Breast epithelium (tissue), 4 donors: ENCODE measurements around the gene FLAD1. TPM values are rescaled to one million over a fixed set of nuclear protein-coding genes. Genes with fewer than 3 reads are reported as not detected.

Experiments
- DNase-seq, 2 donors: peaks; one replicate each; pipeline ENCODE4 v3.0.0-alpha.2; 2019; ENCODE audit warnings: low spot score in 2 of 2
- H3K27ac ChIP-seq, 2 donors: fragments of 200-600 bp; sonication (generic) in 1 of 2; one replicate each; pipeline ENCODE4 v1.5.1; 2016 to 2019; ENCODE audit warnings: mild to moderate bottlenecking in 1 of 2
- H3K27me3 ChIP-seq, 2 donors: fragments of 200-600 bp; sonication (generic) in 1 of 2; one replicate each; pipeline versions ENCODE4 v1.5.1 to v1.6.0; 2017 to 2019; ENCODE audit warnings: control low read depth in 1 of 2, mild to moderate bottlenecking in 1 of 2
- H3K36me3 ChIP-seq: fragments of 200-600 bp; one replicate; pipeline ENCODE4 v1.5.1; 2019
- H3K4me1 ChIP-seq, 2 donors: fragments of 200-600 bp; sonication (generic); one replicate each; pipeline ENCODE4 v1.5.1; 2016 to 2019; ENCODE audit warnings: control low read depth in 1 of 2
- H3K4me3 ChIP-seq, 3 donors: fragments of 200-600 bp; sonication (generic); 1 replicate in 2 of 3; 2 replicates in 1 of 3; pipeline ENCODE4 v1.5.1; 2016 to 2019; ENCODE audit warnings: mild to moderate bottlenecking in 3 of 3, moderate library complexity in 2 of 3
- H3K9me3 ChIP-seq, 2 donors: fragments of 200-600 bp; sonication (generic) in 1 of 2; one replicate each; pipeline ENCODE4 v1.5.1; 2016 to 2019; ENCODE audit warnings: control low read depth in 1 of 2
- POLR2A ChIP-seq: fragments of 450-650 bp; IDR thresholded peaks from one replicate; pipeline ENCODE4 v1.6.1; 2016; ENCODE audit warnings: antibody characterized with exemption, mild to moderate bottlenecking, moderate library complexity
- POLR2AphosphoS5 ChIP-seq, 3 donors: sonication (generic); formaldehyde crosslinking; IDR thresholded peaks; one replicate each; pipeline ENCODE4 v1.6.1; 2017; ENCODE audit warnings: antibody characterized with exemption in 3 of 3
- intact Hi-C: fragments of 100-400 bp; cut with DNase I; formaldehyde crosslinking; loops from one replicate; pipeline ENCODE4 v1.15.1; 2023; ENCODE audit warnings: low total_unique reads
- total RNA-seq, 3 donors: library from RNA; depleted of rRNA; stranded (reverse); fragments of >200 nt; gene quantifications; one replicate each; pipeline ENCODE4 v1.1.0, GENCODE V29; 2016
- TF ChIP-seq, protein P1 (sequence below), 3 donors: fragments of 450-650 bp; IDR thresholded peaks; one replicate each; pipeline ENCODE4 v1.5.1; 2016 to 2017; ENCODE audit warnings: antibody characterized with exemption in 3 of 3, mild to moderate bottlenecking in 3 of 3, moderate library complexity in 3 of 3

FLAD1 gene
- 10 to 100 TPM; 27.0 to 42.7 (median 39.3) TPM for total RNA-seq

DNA sequence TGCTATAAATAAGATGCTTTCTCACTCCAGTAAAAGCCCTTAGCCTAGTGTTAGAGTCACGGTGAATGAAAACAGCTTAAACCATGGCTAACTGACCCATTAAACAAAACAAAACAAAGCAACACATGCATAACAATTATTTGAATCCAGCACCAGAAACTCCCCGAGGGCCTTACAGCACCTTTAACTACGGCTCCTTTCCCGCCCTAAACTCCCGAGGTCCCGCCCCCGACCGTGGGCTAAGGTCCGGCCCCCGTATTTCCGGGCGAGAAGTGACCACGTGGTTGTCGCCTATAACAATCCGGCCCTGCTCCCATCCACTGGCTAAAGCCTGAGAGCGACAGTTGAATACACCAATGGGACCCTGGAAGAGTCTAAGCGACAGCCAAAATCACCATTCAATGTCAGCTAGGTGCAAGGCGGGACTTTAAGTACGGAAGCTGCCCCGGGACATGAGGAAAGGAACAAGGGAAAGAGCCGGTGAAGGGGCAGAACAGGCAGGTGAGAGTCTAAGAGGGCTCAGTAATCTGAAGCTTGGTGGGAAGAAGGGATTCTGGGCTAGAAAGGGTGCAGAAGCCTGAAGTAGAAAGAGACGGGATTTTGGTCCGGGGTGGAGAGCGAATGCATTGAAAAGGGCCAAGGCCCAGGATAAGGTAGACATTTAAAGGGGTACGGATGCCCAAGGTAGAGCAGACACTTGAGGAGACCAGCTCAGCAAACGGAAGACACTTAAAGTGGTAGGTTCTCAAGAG is at the start of gene FLAD1:
Gene FLAD1 (plus strand): TSS at position 448 of the 752 bp plus-strand sequence. CDS start 351 bp downstream, outside the sequence.
- DNase-seq: peak; percentile 94 to 99
- H3K4me3 ChIP-seq: peak within 1 kb of the TSS; percentile 56 to 78 (median 67)
- no peaks in the 10 kb centered on the region for H3K36me3 ChIP-seq
- peaks cover 4 to 14% of the 10 kb centered on the region in 2 donors for H3K4me1 ChIP-seq
- intact Hi-C loops: no loop called here
- TF ChIP-seq POLR2A (no peak), POLR2AphosphoS5 (IDR thresholded peaks at IDR 0.05) (peak; percentile 64 to 89 (median 86))
- H3K27ac ChIP-seq: peak within 1 kb of the TSS; percentile 62 to 82
- no peaks in the 10 kb centered on the region for H3K27me3 ChIP-seq
- H3K9me3 ChIP-seq: no peaks in the 10 kb centered on the region

GRCh38 chr1:154934358-154934948 is 48.7 kb upstream of the FLAD1 start:
- H3K27ac ChIP-seq: peak overlapping the region in 1 of 2 donors; percentile 7
- H3K4me3 ChIP-seq: no peak overlapping the region
- no peaks in the 10 kb centered on the region for H3K9me3 ChIP-seq
- intact Hi-C loops: loop anchor here (10.0 kb wide), 1 partner anchor 380 kb away; the partner anchor contains the start of gene UBE2Q1
- TF ChIP-seq, protein P1, sequence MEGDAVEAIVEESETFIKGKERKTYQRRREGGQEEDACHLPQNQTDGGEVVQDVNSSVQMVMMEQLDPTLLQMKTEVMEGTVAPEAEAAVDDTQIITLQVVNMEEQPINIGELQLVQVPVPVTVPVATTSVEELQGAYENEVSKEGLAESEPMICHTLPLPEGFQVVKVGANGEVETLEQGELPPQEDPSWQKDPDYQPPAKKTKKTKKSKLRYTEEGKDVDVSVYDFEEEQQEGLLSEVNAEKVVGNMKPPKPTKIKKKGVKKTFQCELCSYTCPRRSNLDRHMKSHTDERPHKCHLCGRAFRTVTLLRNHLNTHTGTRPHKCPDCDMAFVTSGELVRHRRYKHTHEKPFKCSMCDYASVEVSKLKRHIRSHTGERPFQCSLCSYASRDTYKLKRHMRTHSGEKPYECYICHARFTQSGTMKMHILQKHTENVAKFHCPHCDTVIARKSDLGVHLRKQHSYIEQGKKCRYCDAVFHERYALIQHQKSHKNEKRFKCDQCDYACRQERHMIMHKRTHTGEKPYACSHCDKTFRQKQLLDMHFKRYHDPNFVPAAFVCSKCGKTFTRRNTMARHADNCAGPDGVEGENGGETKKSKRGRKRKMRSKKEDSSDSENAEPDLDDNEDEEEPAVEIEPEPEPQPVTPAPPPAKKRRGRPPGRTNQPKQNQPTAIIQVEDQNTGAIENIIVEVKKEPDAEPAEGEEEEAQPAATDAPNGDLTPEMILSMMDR (IDR thresholded peaks at IDR 0.05): no peak
- TF ChIP-seq POLR2A (no peak), POLR2AphosphoS5 (IDR thresholded peaks at IDR 0.05) (no peak)
- H3K4me1 ChIP-seq: peaks cover 0 to 9% of the 10 kb centered on the region in 2 donors
- H3K36me3 ChIP-seq: no peaks in the 10 kb centered on the region
- no peaks in the 10 kb centered on the region for H3K27me3 ChIP-seq
- no peak for DNase-seq

DNA sequence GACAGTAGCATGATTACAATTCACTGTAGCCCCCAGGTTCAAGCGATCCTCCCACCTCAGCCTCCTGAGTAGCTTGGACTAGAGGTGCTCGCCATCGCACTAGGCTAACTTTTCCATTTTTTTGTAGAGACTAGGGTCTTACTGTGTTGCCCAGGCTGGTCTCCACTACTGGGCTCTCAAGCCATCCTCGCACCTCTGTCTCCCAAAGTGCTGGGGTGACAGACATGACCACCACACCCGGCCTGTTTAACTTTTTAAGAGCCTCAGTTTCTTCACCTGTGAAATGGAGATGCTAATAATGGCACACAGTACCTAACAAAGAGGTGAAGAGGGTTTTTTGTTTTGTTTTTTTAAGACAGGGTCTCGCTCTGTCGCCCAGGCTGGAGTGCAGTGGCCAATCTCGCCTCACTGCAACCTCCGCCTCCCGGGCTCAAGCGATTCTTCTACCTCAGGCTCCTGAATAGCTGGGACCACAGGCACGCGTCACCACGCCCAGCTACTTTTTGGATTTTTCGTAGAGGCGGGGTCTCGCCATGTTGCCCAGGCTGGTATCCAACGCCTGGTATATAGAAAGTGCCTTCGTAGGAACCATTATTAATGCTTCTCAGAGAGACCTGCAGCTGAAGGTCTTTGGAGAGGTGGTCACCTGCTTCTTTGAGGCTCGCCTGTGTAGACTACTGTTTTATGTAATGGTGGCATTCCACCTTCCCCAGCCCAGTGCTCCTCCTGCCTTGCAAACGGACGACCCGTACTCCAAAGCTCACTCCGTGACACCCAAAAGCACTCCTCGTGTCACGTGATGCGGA is 47.2 kb upstream of the FLAD1 start:
- Histone ChIP-seq H3K9me3 (no peaks in the 10 kb centered on the region), H3K27ac (peak overlapping the region; percentile 97 to 98), H3K4me3 (peak overlapping the region; percentile 67 to 75 (median 69)), H3K4me1 (peaks cover 0 to 9% of the 10 kb centered on the region in 2 donors), H3K27me3 (no peaks in the 10 kb centered on the region), H3K36me3 (no peaks in the 10 kb centered on the region)
- DNase-seq: no peak
- no peak for TF ChIP-seq POLR2AphosphoS5 (IDR thresholded peaks at IDR 0.05)
- TF ChIP-seq POLR2A: no peak
- TF ChIP-seq, protein P1 (IDR thresholded peaks at IDR 0.05): no peak
- intact Hi-C loops: loop anchor here (10.0 kb wide), 1 partner anchor 381 kb away; the partner anchor contains the start of gene UBE2Q1

GRCh38 chr1:154936555-154937084 is 46.5 kb upstream of the FLAD1 start, which contains the start of gene PMVK:
Gene PMVK (minus strand): TSS chr1:154936719. CDS start chr1:154936685, 34 bp downstream.
- Histone ChIP-seq H3K4me1 (peaks cover 0 to 9% of the 10 kb centered on the region in 2 donors), H3K27ac (peak within 1 kb of the TSS; percentile 97 to 98), H3K36me3 (no peaks in the 10 kb centered on the region), H3K27me3 (no peaks in the 10 kb centered on the region), H3K9me3 (no peaks in the 10 kb centered on the region), H3K4me3 (peak within 1 kb of the TSS; percentile 67 to 75 (median 69))
- peak; percentile 95 to 97 for DNase-seq
- intact Hi-C loops: loop anchor here (10.0 kb wide), 1 partner anchor 382 kb away; the partner anchor contains the start of gene UBE2Q1
- TF ChIP-seq POLR2A (no peak), POLR2AphosphoS5 (IDR thresholded peaks at IDR 0.05) (peak; percentile 84 to 89 (median 85))
- TF ChIP-seq, protein P1 (IDR thresholded peaks at IDR 0.05): peak in 2 of 3 donors; percentile 10 to 25
